Erythroblast (primary cell): Measurements from ENCODE around the gene AGPAT2.

ENCODE experiments used
- GATA1 ChIP-seq: IDR thresholded peaks from 2 replicates; pipeline ENCODE4 v1.6.1; 2011; ENCODE audit warnings: low read depth, mild to moderate bottlenecking, control low read depth, low read length, moderate library complexity
- POLR2A ChIP-seq: IDR thresholded peaks from 2 replicates; pipeline ENCODE4 v1.6.1; 2011; ENCODE audit warnings: mild to moderate bottlenecking, low read length

DNA sequence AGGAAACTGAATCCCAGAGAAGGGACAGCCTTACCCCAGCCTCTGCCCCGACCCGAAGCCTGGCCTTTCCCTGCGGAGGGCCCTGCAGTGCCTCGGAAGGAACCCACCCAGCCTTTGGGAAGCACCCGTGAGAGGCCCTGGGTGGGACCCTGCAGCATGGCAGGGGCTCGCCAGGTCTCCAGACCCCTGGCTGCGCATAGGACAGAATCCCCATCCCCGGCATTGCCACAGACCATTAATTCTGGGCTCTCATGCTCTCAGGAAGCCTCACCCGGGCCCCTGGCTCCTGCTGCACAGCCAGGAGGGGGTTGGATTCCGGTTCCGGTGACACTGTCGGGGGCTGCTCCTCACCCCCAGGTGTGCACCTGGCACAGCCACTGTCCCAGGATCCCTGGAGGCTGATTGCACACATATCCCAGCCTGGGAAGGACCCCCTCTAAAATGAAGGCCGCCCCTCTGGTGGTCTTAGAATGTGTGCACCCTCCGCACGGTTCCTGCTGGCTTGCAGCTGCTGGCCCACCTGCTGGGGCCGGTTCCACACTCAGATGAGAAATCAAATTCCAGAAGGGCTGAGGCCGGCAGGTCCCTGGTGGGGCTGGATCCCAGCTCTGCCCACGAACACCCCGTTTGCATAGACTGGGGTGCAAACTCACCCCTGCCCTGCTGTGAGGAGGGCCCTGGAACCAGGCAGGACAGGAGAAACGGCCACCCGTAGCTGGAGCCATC lies 19.9 kb downstream of the AGPAT2 start:
- TF ChIP-seq POLR2A (no peak), GATA1 (no peak)
